Measurements from ENCODE around the gene GPR157.

- TF ChIP-seq POLR2A (IDR thresholded peaks at IDR 0.05) (no peak), CTCF (IDR thresholded peaks at IDR 0.05) (no peak)
These were observed 13.3 kb downstream of the GPR157 start for GRCh38 chr1:9115351-9116205.

Data from right lobe of liver (tissue), 4 donors.